Inferior parietal cortex (tissue), 1 donor: ENCODE data around the gene NR4A1.

Source experiments
- DNase-seq: peaks from one replicate; pipeline ENCODE4 v3.0.0-alpha.2; 2016; ENCODE audit errors: extremely low spot score

Gene NR4A1

GRCh38 chr12:52058631-52059361, 7.6 kb downstream of the NR4A1 start:
- no peak for DNase-seq

- DNase-seq, result no peak
Observed at GRCh38 chr12:52059582-52060497, 8.6 kb downstream of the NR4A1 start.

GRCh38 chr12:52060498-52061177, 9.4 kb downstream of the NR4A1 start:
- DNase-seq, result no peak

- DNase-seq, result peak; percentile 81
Observed at GRCh38 chr12:52061470-52062166, 10.4 kb downstream of the NR4A1 start.

GRCh38 chr12:52062167-52063081, 11.2 kb downstream of the NR4A1 start:
- no peak for DNase-seq

GRCh38 chr12:52063082-52063924, 12.1 kb downstream of the NR4A1 start:
- DNase-seq, result no peak

GRCh38 chr12:52063981-52064649, 12.9 kb downstream of the NR4A1 start:
- DNase-seq, result no peak

- DNase-seq, result no peak
Observed at GRCh38 chr12:52066346-52067080, 15.3 kb downstream of the NR4A1 start.

- no peak for DNase-seq
Observed at GRCh38 chr12:52067081-52067374, 15.8 kb downstream of the NR4A1 start.

GRCh38 chr12:52069327-52070184, 18.3 kb downstream of the NR4A1 start, which contains the start of gene ATG101:
ATG101 (plus strand) TSS chr12:52069978; CDS start chr12:52073651, 3,673 bp downstream.
- peak; percentile 94 for DNase-seq

GRCh38 chr12:52070185-52070925, 19.1 kb downstream of the NR4A1 start:
- no peak for DNase-seq

GRCh38 chr12:52073531-52074381, 22.5 kb downstream of the NR4A1 start:
- no peak for DNase-seq

- DNase-seq, result no peak
Observed at GRCh38 chr12:52074971-52075724, 23.9 kb downstream of the NR4A1 start.

- no peak for DNase-seq
Observed at GRCh38 chr12:52076811-52077210, 25.6 kb downstream of the NR4A1 start.

GRCh38 chr12:52078276-52078675, 27.0 kb downstream of the NR4A1 start:
- no peak for DNase-seq
